Effector CD8-positive, alpha-beta T cell (primary cell): Measurements from ENCODE around the gene MCL1.
"Not testable (repeated sequence)": the region's sequence is repeated elsewhere in the genome, so short reads cannot be mapped to it uniquely, and the experiment has no call there.

Experiments
- DNase-seq: peaks from one replicate; lab custom pipeline; 2025; lab: John Stamatoyannopoulos, UW

MCL1 gene

GRCh38 chr1:150572918-150573647 is 6.3 kb downstream of the MCL1 start:
- no peak for DNase-seq

GRCh38 chr1:150568594-150568966 is 10.8 kb downstream of the MCL1 start:
- DNase-seq: no peak

DNA sequence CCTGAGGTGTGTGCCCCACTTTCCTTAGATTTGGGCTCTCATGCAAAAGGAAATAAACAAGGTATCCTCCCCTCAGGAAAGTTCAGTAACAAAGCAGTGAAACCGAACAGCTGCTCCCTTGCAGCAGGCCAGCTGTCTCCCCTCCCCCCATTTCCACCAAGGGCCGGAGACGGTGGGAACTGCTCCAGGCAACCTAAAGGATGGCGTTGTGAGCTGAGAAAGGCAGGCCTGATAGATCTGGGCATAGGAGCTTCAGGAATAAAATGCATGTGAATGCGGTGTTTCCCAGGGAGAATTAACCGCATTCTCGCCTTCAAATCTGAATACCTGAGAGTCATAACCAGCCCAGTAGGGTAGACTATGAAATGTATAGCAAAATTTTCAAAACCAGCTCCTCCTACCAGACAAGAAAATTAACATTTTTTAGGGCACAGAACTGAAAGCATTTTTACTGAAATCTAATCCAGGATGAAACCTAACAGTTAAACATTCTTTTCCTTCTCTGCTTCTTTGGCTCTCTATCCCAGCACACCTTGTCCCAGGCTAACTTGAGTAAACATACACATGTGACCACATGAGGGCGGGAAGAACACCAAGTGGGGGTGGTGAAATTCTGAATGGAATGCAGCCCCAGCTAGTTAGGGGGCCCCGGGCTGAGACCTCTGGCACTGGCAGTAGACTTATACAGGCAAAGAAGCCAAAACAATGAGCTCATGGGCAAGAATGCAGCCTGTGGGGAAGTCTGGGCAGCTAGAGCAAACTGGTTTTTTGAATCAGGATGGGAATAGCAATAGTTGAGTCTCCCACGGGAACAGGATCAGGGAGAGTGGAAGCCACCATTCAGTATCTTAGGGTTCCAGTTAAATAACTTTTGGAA is 11.5 kb downstream of the MCL1 start:
- peak; percentile 8 for DNase-seq

DNA sequence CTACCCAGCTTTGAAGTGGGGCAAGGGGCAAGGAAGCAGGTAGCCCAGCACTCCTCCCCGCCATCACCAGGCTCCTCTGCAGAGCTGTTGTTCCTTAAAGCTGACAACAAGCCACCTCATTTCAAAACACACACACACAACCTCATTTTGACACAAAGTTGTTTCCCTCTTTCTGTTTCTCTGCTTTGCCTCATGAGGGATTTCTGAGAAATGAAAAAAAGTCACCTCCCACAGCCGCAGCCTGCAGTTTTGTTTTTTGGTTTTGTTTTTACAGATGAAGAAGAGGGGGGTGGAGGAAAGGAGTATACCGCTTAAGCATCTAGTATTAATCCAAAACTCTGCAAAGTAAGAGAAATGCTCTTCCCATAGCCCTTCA is 12.1 kb downstream of the MCL1 start:
- peak; percentile 10 for DNase-seq

- no peak for DNase-seq
Measured at GRCh38 chr1:150566589-150567340, 12.6 kb downstream of the MCL1 start.

- not testable (repeated sequence) for DNase-seq
Measured at GRCh38 chr1:150565240-150565991, 14.0 kb downstream of the MCL1 start.

- no peak for DNase-seq
Measured at GRCh38 chr1:150564051-150564991, 15.1 kb downstream of the MCL1 start.

GRCh38 chr1:150563340-150564038 is 15.9 kb downstream of the MCL1 start:
- peak; percentile 8 for DNase-seq

GRCh38 chr1:150562446-150563339 is 16.7 kb downstream of the MCL1 start:
- DNase-seq: peak; percentile 33

GRCh38 chr1:150561974-150562445 is 17.4 kb downstream of the MCL1 start:
- peak; percentile 72 for DNase-seq

- DNase-seq: peak; percentile 48
Measured at GRCh38 chr1:150561254-150561973, 18.0 kb downstream of the MCL1 start.

GRCh38 chr1:150560576-150561253 is 18.7 kb downstream of the MCL1 start:
- DNase-seq: peak; percentile 57

GRCh38 chr1:150560011-150560438 is 19.4 kb downstream of the MCL1 start:
- peak; percentile 55 for DNase-seq

DNA sequence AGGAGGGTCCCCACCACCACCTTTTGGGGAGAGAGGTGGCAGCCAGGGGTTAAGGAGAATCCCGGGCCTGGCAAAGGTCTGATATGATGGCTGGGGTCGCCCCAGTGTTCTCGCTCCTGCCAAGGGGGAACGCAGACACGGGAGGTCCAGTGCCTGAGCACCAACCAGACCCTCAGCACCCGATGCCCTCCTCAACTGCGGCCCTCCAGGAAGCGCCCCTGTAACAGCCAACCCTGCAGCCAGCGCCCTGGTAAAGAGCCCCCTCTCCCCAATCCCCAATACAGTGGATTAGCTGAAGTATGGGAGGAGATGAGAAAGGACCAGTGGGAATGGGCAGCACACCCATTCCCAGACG is 19.8 kb downstream of the MCL1 start:
- no peak for DNase-seq

DNA sequence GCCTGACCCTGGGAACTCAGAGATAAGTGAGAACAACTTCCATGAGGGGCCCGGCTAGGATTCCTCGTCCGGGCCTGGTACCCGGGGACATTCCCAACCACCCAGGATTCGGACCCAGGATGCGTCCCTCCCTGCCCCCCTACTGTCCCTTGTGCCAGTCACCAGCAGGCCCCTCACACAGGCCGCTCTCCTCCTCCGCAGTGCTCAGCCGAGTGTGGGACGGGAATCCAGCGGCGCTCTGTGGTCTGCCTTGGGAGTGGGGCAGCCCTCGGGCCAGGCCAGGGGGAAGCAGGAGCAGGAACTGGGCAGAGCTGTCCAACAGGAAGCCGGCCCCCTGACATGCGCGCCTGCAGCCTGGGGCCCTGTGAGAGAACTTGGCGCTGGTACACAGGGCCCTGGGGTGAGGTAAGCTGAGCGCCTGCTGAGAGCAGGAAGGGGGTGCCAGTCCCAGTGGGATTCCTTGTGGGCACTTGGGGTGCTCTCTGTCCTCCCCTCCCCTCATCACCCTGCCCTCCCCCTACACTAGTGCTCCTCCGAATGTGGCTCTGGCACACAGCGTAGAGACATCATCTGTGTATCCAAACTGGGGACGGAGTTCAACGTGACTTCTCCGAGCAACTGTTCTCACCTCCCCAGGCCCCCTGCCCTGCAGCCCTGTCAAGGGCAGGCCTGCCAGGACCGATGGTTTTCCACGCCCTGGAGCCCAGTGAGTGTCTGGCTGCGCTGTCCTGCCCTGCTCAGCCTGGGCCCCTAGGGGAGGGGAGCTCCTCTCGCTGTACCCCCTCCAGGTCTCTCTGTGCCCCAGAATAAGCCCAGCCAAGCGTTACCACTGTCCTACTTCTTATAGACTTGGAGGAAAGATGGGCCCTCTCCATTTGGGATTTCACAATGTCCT is 20.4 kb downstream of the MCL1 start:
- no peak for DNase-seq

- no peak for DNase-seq
Measured at GRCh38 chr1:150558303-150558704, 21.1 kb downstream of the MCL1 start.
